Measurements from ENCODE around the gene TNRC6A.

DNA sequence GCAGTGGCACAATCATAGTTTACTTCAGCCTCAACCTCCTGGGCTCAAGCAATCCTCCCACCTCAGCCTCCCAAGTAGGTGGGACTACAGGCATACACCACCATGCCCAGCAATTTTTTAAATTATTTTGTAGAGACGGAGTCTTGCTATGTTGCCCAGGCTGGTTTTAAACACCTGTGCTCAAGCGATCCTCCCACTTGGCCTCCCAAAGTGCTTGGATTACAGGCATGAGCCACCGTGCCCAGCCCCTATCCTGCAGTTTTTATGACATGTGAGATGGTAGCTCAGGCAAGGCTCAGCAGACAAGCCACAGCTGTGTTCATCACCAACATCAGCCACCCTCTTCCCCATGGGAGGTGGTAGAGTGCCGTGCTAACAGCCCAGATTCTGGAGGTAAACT lies 46.2 kb upstream of the TNRC6A start:
- TF ChIP-seq EZH2 (IDR thresholded peaks at IDR 0.05; ENCODE audit: insufficient read depth, poor library complexity, severe bottlenecking) (no peak), EZH2phosphoT487 (IDR thresholded peaks at IDR 0.05; ENCODE audit: insufficient read depth, low read depth) (no peak)
